Muscle layer of colon (tissue), 2 donors: ENCODE results near the gene ZNF668.
"Not testable (repeated sequence)": the region's sequence is repeated elsewhere in the genome, so short reads cannot be mapped to it uniquely, and the experiment has no call there.

ENCODE experiments used
- H3K27ac ChIP-seq: one replicate; pipeline ENCODE4 v1.7.0; 2013; ENCODE audit warnings: low read depth, mild to moderate bottlenecking, low read length, moderate library complexity
- H3K27me3 ChIP-seq, 2 donors: one replicate each; pipeline ENCODE4 v1.7.0; 2013; ENCODE audit warnings: low read length in 2 of 2, mild to moderate bottlenecking in 2 of 2; ENCODE audit not compliant: insufficient read depth in 2 of 2, control insufficient read depth in 1 of 2
- H3K36me3 ChIP-seq: one replicate; pipeline ENCODE4 v1.7.0; 2013; ENCODE audit warnings: mild to moderate bottlenecking, low read length; ENCODE audit not compliant: insufficient read depth
- H3K4me1 ChIP-seq: one replicate; pipeline ENCODE4 v1.7.0; 2013; ENCODE audit warnings: mild to moderate bottlenecking, low read length; ENCODE audit not compliant: insufficient read depth
- H3K4me3 ChIP-seq, 2 donors: one replicate each; pipeline ENCODE4 v1.7.0; 2013; ENCODE audit warnings: low read length in 2 of 2, low read depth in 1 of 2, mild to moderate bottlenecking in 1 of 2, moderate library complexity in 1 of 2
- H3K9ac ChIP-seq: one replicate; pipeline ENCODE4 v1.7.0; 2013; ENCODE audit warnings: low read length
- H3K9me3 ChIP-seq: one replicate; pipeline ENCODE4 v1.7.0; 2013; ENCODE audit warnings: mild to moderate bottlenecking, low read length
- donor health status: abdominal sarcoma.
- donor health status: Adenocarcinoma of cecum.

Gene ZNF668

DNA sequence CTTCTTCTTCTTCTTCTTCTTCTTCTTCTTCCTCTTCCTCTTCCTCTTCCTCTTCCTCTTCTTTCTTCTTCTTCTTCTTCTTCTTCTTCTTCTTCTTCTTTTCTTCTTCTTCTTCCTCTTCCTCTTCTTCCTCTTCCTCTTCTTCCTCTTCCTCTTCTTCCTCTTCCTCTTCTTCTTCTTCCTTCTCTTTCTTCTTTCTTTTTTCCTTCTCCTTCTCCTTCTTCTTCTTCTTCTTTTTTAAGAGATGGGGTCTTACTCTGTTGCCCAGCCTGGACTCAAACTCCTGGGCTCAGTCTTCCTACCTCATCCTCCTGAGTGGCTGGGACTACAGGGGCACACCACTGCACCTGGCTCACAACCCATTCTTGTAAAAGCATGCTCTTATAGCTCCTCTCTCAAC lies 60.7 kb downstream of the ZNF668 start:
- not testable (repeated sequence) for H3K4me3 ChIP-seq, H3K9ac ChIP-seq, H3K27ac ChIP-seq, H3K9me3 ChIP-seq, H3K36me3 ChIP-seq, H3K4me1 ChIP-seq
- H3K27me3 ChIP-seq, result peaks cover 10 to 26% of the 10 kb centered on the region in 2 donors

DNA sequence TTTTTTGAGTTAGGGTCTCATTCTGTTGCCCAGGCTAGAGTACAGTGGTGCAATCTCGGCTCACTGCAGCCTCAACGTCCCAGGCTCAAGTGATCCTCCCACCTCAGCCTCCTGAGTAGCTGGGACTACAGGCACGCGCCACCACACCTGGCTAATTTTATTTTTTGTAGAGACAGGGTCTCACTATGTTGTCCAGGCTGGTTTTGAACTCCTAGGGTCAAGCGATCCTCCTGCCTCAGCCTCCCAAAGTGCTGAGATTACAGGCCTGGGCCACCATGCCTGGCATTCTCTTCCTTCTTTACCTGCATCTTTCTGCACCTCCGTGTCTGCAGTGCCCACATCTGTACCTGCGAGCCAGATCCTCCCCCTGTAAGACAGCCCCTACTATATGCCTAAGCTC lies 62.2 kb downstream of the ZNF668 start:
- H3K9ac ChIP-seq, H3K4me1 ChIP-seq, H3K36me3 ChIP-seq, H3K4me3 ChIP-seq, H3K9me3 ChIP-seq, H3K27ac ChIP-seq: not testable (repeated sequence)
- peaks cover 10 to 28% of the 10 kb centered on the region in 2 donors for H3K27me3 ChIP-seq
